HG03565 (cell line): ENCODE results near the gene CFAP300.

ENCODE experiments used
- ATAC-seq: cut with Tn5 transposase; IDR thresholded peaks from one replicate; pipeline ENCODE4 v1.9.1; 2021; ENCODE audit warnings: mild to moderate bottlenecking, moderate library complexity; ENCODE audit not compliant: unreplicated experiment

Gene CFAP300

GRCh38 chr11:102119997-102120396 lies 72.8 kb downstream of the CFAP300 start:
- no peak for ATAC-seq

- ATAC-seq = no peak
These were observed 73.3 kb downstream of the CFAP300 start for GRCh38 chr11:102120437-102120973.

GRCh38 chr11:102121329-102121728 lies 74.1 kb downstream of the CFAP300 start:
- no peak for ATAC-seq
